ENCODE measurements around the gene IKZF1.

DNA sequence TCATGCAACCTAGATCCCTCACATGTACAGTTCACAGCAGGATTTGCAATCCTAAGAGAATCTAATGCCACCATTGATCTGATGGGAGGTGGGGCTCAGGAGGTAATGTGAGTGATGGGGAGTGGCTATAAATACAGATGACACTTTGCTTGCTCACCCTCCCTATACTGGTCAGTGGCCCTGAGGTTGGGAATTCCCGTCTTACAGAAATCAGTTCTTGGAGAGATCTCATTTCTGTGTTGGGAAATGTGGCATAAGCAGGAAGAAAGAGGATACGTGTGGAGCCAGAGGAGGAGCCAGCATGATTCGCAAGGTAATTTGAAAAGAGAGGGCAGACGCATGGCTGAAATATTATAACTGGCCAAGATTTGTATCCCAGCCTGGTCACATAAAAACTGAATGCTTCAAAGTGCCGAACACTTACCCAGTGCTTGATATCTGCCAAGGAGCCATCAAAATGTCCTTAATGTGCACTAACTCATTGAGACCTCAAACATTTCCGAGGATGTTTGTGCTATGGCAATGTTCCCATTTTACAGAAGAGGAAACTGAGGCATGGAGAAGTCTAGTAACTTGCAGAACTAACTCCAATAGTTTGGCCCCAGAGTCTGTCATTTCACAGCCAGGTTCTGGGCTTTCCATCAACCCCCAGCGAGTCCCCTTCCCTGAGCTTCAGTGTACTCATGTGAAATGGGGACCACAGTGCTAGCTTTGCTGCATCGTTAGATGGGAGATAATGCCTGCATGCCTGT, 5.5 kb upstream of the IKZF1 start:
- TF ChIP-seq CTCF (IDR thresholded peaks at IDR 0.05) = no peak
- no peak for TF ChIP-seq POLR2AphosphoS5 (IDR thresholded peaks at IDR 0.05; ENCODE audit: insufficient read depth in 1 of 2, low read depth in 1 of 2)
- TF ChIP-seq POLR2A (IDR thresholded peaks at IDR 0.05) = no peak
